ENCODE measurements around the gene SYCE1.

DNA sequence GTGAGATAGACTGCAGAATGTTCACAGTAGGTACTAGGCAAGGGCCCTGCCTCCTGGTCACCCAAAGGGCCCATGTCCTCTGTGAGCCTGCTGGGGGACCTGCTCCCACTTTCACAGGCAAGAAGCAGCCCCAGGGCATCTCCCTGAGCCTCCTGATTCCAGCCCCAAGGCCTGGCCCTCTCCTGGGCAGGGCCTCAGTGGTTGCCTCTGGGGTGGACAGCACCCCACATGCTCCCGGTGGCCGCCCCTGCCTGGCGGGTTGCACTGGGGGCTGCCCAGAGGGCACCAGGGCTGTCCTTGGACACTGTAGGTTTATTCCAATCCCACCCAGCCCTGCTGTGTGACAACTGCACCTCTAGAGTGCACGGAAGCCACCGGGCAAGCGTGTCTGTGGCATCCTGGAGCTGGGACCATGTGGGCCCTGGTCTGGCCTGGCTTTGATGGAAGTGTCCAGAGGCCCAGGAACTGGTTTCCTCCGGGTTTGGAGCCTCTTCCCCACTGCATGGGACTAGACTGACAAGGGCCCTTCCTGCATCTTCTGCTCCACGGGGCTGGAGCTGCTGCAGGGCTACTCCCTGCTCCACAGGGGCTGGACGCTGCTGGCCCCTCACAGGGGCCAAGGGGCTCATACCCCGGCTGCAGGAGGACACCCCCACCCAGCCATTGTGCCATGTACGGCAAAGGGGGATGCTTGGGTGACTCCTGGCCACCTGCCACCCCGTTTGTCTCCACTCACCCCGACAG lies 25.0 kb upstream of the SYCE1 start:
- TF ChIP-seq CTCF (IDR thresholded peaks at IDR 0.05), result no peak
- TF ChIP-seq POLR2AphosphoS5 (IDR thresholded peaks at IDR 0.05; ENCODE audit: low read depth, low read length), result no peak
- TF ChIP-seq, protein P1, sequence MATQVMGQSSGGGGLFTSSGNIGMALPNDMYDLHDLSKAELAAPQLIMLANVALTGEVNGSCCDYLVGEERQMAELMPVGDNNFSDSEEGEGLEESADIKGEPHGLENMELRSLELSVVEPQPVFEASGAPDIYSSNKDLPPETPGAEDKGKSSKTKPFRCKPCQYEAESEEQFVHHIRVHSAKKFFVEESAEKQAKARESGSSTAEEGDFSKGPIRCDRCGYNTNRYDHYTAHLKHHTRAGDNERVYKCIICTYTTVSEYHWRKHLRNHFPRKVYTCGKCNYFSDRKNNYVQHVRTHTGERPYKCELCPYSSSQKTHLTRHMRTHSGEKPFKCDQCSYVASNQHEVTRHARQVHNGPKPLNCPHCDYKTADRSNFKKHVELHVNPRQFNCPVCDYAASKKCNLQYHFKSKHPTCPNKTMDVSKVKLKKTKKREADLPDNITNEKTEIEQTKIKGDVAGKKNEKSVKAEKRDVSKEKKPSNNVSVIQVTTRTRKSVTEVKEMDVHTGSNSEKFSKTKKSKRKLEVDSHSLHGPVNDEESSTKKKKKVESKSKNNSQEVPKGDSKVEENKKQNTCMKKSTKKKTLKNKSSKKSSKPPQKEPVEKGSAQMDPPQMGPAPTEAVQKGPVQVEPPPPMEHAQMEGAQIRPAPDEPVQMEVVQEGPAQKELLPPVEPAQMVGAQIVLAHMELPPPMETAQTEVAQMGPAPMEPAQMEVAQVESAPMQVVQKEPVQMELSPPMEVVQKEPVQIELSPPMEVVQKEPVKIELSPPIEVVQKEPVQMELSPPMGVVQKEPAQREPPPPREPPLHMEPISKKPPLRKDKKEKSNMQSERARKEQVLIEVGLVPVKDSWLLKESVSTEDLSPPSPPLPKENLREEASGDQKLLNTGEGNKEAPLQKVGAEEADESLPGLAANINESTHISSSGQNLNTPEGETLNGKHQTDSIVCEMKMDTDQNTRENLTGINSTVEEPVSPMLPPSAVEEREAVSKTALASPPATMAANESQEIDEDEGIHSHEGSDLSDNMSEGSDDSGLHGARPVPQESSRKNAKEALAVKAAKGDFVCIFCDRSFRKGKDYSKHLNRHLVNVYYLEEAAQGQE (IDR thresholded peaks at IDR 0.05; ENCODE audit: insufficient read depth in 1 of 2, low read depth in 2 of 2, low read length in 1 of 2), result no peak

All from Panc1 (cell line).